ENCODE data around the gene RPS6KA1.
"Not testable (repeated sequence)": the region's sequence is repeated elsewhere in the genome, so short reads cannot be mapped to it uniquely, and the experiment has no call there.

RPS6KA1 gene

GRCh38 chr1:26555550-26555981, 26.0 kb downstream of the RPS6KA1 start:
- no peak for DNase-seq (ENCODE audit: low spot score)

GRCh38 chr1:26556111-26556510, 26.6 kb downstream of the RPS6KA1 start:
- DNase-seq (ENCODE audit: low spot score), result no peak

- no peak for DNase-seq (ENCODE audit: low spot score)
Observed at GRCh38 chr1:26557008-26557407, 27.4 kb downstream of the RPS6KA1 start.

- no peak for DNase-seq (ENCODE audit: low spot score)
Observed at GRCh38 chr1:26558685-26559048, 29.1 kb downstream of the RPS6KA1 start.

- DNase-seq (ENCODE audit: low spot score), result no peak
Observed at GRCh38 chr1:26560403-26560780, 30.8 kb downstream of the RPS6KA1 start.

GRCh38 chr1:26570287-26570686, 40.7 kb downstream of the RPS6KA1 start:
- DNase-seq (ENCODE audit: low spot score), result no peak

- no peak for DNase-seq (ENCODE audit: low spot score)
Observed at GRCh38 chr1:26571381-26571780, 41.8 kb downstream of the RPS6KA1 start.

GRCh38 chr1:26574018-26574417, 44.5 kb downstream of the RPS6KA1 start:
- DNase-seq (ENCODE audit: low spot score), result no peak

- DNase-seq (ENCODE audit: low spot score), result peak; percentile 61
Observed at GRCh38 chr1:26574719-26575251, 45.2 kb downstream of the RPS6KA1 start.

- DNase-seq (ENCODE audit: low spot score), result no peak
Observed at GRCh38 chr1:26575348-26575747, 45.8 kb downstream of the RPS6KA1 start.

- DNase-seq (ENCODE audit: low spot score), result no peak
Observed at GRCh38 chr1:26578167-26578566, 48.6 kb downstream of the RPS6KA1 start.

GRCh38 chr1:26579681-26580111, 50.1 kb downstream of the RPS6KA1 start:
- DNase-seq (ENCODE audit: low spot score), result no peak

GRCh38 chr1:26580116-26580515, 50.6 kb downstream of the RPS6KA1 start:
- no peak for DNase-seq (ENCODE audit: low spot score)

GRCh38 chr1:26581287-26581651, 51.7 kb downstream of the RPS6KA1 start:
- no peak for DNase-seq (ENCODE audit: low spot score)

- DNase-seq (ENCODE audit: low spot score), result no peak
Observed at GRCh38 chr1:26582053-26582835, 52.7 kb downstream of the RPS6KA1 start.

GRCh38 chr1:26582836-26583460, 53.4 kb downstream of the RPS6KA1 start:
- peak; percentile 79 for DNase-seq (ENCODE audit: low spot score)

GRCh38 chr1:26583646-26584485, 54.3 kb downstream of the RPS6KA1 start:
- no peak for DNase-seq (ENCODE audit: low spot score)

- not testable (repeated sequence) for DNase-seq (ENCODE audit: low spot score)
Observed at GRCh38 chr1:26584588-26584987, 55.0 kb downstream of the RPS6KA1 start.

- no peak for DNase-seq (ENCODE audit: low spot score)
Observed at GRCh38 chr1:26585471-26585870, 55.9 kb downstream of the RPS6KA1 start.

- DNase-seq (ENCODE audit: low spot score), result no peak
Observed at GRCh38 chr1:26593385-26593784, 63.8 kb downstream of the RPS6KA1 start.

- not testable (repeated sequence) for DNase-seq (ENCODE audit: low spot score)
Observed at GRCh38 chr1:26594593-26594992, 65.0 kb downstream of the RPS6KA1 start.

- DNase-seq (ENCODE audit: low spot score), result peak; percentile 57
Observed at GRCh38 chr1:26597629-26598039, 68.1 kb downstream of the RPS6KA1 start.

GRCh38 chr1:26598890-26599289, 69.3 kb downstream of the RPS6KA1 start:
- DNase-seq (ENCODE audit: low spot score), result no peak

Data from AG20443 (cell line).